CD4-positive, alpha-beta T cell treated with Interleukin-21 for 1 hour (primary cell): Measurements from ENCODE around the gene SRGAP1.

Experiments used
- DNase-seq: peaks from one replicate; pipeline ENCODE4 v3.0.0-alpha.2; 2020

Gene SRGAP1

DNA sequence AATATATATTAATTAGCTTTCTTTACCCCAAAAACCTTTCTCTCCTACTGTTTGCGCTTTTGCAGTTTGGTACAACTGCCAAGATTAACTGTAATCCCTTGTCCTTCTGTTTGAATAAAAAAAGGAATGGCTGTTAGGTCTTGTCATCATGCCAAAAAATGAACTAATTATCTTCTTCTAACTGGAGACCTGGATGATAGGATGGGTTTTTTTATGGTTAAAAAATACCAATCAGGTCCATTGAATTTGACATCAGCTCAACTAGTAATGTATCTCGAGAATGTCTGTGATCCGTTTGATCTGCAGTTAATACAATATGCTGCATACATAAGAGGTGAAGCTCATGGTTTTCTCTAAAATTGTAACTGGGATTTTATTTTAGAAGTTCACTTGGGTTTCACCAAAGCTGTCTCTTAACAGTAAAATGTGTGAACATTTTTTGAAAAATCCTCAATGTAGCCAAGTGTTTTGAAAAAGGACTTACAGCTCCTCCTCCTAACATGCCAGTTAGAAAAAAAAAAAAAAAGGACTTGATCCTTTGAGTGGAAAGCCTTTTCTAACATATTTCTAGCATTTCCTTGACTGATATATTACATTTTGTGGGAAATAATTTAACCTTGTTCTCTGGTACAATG, 96.8 kb downstream of the SRGAP1 start:
- no peak for DNase-seq

- no peak for DNase-seq
Observed at GRCh38 chr12:63941879-63942278, 97.4 kb downstream of the SRGAP1 start.

DNA sequence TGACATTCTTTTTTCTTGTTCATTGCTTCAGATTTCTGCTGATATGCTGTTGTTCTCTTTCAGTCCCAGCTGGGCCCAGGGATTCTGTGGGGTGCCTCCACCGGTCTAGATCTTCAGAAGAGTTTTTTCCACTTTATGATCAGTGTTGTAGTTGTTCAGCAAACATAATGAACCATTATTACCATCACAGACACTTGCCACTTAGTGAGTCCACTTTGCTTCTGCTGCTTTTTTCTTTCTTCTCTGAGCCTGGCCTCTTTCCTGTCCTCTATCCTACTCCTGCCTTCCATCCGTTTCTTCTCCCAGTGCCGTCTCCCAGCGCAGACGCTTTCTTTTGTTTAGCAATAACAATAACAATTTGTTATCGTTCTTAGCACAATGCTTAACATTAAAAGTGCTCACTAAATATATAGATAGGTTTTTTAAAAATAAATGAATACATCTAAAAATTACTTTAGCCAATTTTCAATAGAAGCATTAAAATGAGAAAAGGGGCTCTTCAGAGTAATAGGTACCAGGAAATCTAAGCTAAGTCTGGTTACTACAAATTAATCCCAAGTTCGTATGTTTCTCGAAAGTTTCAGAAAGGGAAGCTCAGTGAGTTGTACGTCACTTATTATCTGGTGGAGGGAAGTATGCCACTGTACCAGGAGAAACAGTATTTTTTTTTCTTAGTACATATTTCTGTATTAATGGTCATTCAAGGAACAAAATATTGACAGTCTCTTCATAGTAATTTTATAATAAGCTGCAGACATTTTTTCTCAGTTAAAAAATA, 98.2 kb downstream of the SRGAP1 start:
- no peak for DNase-seq

GRCh38 chr12:63944034-63944579, 99.6 kb downstream of the SRGAP1 start:
- DNase-seq = no peak

- no peak for DNase-seq
Observed at GRCh38 chr12:63944586-63945228, 100.2 kb downstream of the SRGAP1 start.

DNA sequence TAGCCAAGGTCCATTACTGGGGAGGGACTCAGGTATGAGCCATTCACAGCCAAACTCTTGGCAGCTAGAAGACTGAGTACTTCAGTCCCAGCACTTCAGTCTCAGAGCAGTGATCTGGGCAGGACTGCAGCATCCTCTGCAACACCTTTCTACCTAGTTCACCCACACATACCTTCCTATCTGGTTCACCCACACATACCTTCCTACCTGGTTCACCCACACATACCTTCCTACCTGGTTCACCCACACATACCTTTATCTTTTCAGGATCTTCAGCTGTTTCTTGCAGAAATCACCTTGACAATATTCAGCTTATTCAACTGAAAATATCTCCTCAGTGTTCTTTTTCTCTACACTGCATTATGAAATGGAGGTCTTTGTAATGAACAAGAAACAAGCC, 101.3 kb downstream of the SRGAP1 start:
- DNase-seq = no peak

- no peak for DNase-seq
Observed at GRCh38 chr12:63948211-63948610, 103.7 kb downstream of the SRGAP1 start.

DNA sequence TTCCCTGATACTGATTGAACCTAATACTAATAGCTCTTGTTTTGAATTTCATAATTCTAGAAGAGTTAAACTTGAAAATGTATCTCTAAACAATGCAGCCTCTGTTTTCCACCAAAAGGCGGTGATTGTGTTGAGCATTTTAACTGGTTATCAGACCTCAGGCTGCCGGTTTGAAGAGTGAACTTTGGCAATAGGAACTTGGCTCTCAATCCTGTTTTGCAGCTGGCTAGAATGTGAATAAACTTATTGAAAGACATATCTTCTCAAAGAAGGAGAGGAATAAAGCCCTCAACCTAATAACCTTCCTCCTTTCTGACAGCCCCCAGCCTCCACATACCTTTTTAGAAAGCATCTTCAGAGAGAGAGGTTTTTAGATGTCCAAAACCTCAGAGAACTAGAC, 105.4 kb downstream of the SRGAP1 start:
- DNase-seq = no peak

- DNase-seq = no peak
Observed at GRCh38 chr12:63952995-63953394, 108.5 kb downstream of the SRGAP1 start.

GRCh38 chr12:63955831-63956666, 111.5 kb downstream of the SRGAP1 start:
- peak; percentile 13 for DNase-seq

DNA sequence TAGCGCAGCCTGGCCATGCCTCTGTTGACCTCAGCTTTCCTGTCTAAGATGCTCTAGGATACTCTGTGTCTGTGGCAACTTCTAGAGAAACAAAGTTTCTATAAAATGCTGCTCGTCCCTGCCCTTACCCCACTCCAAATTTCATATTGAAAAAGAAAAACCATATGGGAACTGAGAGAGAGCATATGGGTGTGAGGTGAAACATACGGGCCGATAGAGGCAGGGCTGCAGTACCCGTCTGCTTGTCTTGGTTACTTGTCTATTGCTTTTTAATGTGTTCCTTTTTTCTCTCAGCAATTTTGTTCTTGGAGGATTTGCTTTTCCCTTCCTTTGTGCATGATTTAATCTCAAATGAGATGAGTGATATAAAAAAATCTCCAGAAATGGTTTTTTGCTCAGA, 113.0 kb downstream of the SRGAP1 start:
- no peak for DNase-seq

DNA sequence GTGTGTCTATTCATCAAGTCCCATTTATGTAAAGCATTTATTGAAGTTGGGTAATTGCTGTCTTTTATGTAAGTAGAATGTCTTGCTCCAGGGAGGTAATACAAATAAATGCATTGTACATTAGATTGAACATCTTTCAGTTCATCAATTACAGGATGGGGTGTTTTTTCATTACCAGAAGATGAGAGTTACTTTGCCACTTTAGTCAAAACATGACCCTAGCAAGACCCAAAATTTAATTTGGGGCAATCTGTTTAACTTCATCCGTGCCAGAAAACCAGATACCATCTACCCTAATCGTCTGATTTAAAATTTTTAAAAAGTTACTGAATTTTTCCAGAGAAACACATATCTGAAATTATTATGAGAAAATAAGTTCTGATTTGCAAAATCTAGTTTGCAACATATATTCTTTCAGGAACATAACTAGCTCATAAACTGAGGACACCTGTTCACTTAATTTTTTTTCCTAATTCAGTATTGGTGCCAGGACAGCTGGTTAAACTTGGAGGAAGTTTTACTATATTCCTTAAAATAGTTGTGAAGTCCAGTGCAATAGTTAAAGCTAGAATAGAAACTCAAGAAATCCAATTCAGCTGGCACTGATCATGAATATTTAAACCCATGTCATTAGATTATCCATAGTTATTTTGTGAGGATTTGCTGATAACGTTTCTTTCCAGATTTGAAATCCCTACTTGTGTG, 114.5 kb downstream of the SRGAP1 start:
- DNase-seq = no peak

DNA sequence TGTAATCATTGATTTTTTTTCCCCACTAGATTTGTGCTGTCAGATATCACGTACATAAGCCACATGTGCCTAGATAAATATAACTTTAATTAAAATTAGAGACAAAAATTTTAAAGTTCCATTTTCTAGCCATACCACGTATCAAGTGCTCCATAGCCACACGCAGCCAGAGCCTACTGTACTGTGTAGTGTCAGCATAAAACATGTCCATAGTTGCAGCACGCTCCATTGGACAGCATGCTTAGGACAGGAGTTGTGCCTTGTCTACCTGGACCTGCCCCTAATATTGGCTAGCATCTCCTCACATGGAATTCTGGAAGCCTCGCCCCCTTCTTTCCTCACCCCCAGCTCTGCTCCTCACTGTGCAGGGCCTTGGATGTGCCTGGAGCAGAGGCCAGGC, 116.5 kb downstream of the SRGAP1 start:
- DNase-seq = no peak

- no peak for DNase-seq
Observed at GRCh38 chr12:63961543-63961942, 117.0 kb downstream of the SRGAP1 start.

DNA sequence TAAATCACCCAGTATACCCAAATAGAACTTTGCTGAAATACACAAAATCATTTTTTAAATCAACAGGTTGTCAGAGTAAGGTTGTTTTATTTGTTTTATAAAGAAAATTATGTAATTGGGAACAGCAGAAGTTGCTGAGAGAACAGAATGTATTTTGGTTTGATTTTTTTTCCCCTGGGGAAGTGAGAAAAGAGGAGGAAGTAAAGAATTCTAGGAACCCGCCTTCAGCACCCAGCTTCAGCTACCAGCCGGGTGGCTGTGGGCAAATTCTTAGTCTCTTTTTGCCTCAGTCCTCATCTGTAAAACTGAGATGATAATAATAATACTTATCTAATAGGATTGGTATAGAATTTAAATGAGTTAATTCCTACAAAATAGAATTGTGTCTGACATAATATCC, 119.4 kb downstream of the SRGAP1 start:
- no peak for DNase-seq

DNA sequence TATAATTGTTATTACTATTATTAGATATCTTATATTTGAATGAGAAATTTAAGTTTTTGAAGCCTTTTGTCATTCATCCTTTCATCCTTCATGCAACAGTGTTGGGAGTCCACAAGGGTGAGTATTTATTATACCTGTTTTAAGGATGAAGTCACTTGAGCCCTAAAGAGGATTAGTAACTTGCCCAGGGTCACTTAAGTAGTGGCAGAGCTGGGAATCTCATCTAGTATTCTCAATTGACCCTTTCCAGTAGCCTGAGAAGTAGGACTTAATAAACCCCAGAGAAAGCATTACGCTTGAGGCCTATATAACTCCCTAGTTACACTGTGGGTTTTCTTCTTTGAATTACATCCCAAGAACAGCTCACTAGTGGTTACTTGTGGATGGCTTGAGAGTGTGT, 119.8 kb downstream of the SRGAP1 start:
- no peak for DNase-seq

DNA sequence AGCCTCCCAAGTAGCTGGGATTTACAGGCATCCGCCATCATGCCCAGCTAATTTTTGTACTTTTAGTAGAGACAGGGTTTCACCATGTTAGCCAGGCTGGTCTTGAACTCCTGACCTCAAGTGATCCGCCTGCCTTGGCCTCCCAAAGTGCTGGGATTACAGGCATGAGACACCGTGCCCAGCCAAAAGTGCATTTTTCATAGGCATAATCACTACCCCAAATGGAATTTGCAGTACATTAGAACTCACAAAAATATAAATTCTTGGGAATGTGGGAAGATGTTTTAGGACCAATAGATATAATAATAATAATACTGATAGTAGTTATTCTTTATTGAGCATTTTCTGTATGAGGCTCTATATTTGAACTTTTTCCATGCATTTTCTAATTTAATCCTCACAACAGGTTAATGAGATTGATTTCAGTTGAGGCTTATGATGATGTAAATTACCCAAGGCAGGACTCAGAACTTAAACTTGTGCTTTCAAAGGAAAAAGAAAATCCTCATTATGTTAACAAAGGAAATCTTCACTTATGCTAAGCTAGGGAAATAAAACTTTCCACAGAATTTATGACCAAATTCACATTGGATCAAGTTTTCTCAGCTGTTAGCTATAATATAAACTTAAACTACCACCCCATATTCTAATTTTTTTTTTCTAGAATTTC, 121.6 kb downstream of the SRGAP1 start:
- no peak for DNase-seq

DNA sequence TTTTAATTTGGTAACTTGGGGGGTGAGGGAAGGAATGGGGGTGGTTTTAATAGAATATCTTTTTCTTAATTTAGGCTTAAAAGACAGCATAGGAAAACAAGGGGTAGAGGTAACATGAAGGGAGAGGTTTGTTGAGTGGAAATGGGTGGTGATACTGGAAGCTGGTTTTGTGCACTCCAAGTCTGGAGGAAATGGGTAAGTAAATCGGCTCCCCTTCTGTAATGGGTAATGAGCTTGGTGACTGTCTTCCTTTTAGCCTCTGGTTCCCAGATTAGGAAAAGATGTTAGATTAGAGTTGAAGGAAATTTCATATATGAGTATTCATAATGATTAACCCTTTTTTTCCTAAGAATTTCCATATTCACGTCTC, 122.1 kb downstream of the SRGAP1 start:
- no peak for DNase-seq

GRCh38 chr12:63967358-63968145, 123.1 kb downstream of the SRGAP1 start:
- DNase-seq = no peak

DNA sequence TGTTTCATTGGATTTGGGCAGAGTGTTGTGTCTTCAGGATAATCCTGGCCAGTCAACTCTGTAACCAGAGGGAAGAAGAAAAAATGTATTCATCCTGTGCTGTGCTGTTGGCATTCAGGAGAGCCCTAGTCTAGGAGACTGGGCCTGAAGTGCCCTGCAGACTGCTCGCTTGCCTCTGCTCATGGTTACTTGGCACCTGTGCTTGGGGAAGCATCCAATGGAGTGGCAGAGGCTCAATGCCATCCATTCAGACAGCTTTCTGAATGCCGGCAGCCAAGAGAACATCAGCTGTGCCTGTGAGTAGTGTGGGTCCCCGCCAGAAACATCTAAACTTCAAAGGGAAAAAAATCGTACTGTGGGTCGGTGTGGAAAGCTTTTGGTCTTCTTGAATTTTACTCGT, 124.2 kb downstream of the SRGAP1 start:
- DNase-seq = no peak

- DNase-seq = no peak
Observed at GRCh38 chr12:63976902-63977395, 132.4 kb downstream of the SRGAP1 start.
